ENCODE results near the gene MAP1LC3A.

Gene MAP1LC3A

DNA sequence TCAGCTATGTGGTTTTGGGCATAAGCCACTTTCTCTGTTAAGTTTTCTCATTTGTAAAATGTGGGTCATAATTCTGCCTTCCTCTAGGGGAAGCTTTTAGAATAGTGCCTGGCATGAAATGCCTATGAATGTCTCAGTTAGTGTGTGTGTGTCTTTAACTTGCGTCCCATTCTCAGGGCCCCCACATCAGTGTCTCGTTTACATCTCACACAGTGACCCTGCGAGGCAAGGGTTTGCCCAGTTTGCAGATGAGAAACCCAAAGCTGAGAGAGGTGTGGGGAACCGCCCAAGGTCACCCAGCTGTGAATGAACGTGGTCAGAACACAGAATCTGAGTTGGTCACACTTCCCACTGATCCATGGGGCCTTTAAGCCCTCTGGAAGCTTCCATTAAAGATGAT, 28.2 kb upstream of the MAP1LC3A start:
- no peak for DNase-seq

DNA sequence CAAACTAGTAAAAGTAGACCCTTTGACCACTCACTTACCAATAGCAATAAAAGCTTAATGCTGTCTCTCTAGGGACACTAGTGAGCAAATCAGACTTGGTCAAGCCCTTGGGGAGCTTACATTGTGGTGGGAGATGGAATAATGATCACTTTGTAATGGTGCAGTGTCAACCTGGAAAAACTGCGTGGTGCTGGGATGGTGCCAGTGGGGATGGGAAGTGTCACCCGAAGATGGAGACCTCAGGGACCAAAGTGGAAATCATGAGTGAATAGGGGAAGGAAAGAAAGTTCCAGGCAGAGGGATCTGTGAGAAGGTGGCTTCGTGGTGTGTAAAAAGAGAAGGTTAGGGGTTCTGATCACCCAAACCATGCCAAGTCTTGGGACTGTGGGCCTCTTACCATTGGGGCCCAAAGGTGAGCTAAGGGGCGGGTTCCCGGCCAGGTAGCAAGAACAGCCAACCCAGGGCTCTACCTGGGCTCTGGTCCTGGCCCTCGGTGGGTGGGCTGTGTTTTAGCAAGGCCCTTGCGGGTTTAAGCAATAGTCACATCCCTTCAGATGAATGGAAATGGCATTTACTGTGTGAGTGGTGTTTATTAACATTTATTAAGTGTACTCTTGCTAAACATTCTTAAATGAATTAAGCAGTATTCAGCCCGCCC, 26.8 kb upstream of the MAP1LC3A start:
- no peak for DNase-seq

DNA sequence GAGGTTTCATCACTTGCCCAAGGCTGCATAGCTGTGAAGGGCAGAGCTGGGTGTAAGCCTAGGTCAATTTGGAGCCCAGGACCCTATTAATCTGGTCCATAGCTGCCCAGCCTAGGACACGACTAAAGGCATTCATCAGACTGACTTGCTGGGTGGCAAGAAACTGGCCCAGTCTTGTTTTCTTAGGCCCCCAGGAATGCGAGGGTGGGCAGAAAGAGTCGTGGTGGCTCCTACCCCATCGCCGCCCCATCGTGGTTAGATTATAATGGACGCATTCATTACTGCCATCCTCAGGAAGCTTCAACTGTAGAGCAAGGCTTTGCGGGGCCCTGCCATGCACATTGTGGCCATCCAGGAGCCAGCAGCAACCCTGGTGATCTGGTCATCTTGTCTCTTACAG, 26.2 kb upstream of the MAP1LC3A start:
- no peak for DNase-seq

GRCh38 chr20:34532756-34533155, 25.8 kb upstream of the MAP1LC3A start:
- DNase-seq: no peak

GRCh38 chr20:34534391-34535165, 23.9 kb upstream of the MAP1LC3A start:
- DNase-seq: no peak

DNA sequence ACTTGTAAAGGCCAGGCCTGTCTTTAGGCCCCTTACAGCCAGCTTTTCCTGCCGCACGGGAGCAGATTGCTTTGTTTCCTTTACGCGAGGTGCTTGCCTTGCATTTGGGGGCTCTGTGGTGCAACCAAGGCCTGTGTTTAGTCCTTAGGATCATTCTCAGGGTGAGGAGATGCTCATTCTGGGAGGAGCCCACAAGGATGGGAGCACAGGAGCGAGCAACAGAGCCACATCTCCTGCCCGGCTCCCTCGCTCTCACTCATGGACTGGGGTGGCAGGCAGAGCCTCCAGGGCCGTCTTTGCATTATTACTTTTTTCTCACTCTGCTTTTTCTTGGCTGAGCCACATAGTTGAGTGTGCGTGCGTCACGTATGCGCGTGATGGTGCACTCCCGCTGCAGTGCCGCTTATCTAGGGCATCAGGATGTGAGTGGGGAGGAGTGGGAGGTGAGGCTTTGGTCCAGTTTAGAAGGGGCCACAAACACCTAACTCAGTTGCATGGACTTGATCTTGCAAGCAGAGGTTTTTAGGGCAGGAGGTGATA, 23.1 kb upstream of the MAP1LC3A start:
- no peak for DNase-seq

GRCh38 chr20:34535857-34536256, 22.7 kb upstream of the MAP1LC3A start:
- no peak for DNase-seq

- no peak for DNase-seq
These were observed 21.6 kb upstream of the MAP1LC3A start for GRCh38 chr20:34536798-34537394.

- DNase-seq: no peak
These were observed 20.9 kb upstream of the MAP1LC3A start for GRCh38 chr20:34537651-34538050.

DNA sequence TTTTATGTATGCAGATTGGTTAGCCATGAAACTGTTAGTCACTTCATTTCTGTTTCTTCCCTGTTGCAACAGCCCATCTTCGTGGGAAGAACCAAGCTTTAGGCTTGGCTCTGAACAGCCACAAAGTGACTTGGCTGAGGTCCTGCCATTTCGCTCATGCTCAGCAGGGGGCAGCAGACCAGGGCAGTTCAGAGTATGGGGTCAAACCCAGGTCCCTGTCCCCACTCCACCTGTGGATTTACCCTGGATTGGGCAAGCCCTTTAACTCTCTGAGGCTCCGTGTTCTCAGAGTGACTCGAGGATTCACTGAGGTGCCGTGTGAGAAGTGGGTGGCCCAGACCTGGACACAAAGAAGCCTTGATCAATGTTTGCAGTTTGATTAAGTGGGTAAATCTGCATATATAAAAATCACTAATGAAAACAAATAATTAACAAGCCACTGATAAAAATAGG, 19.8 kb upstream of the MAP1LC3A start:
- DNase-seq: no peak

GRCh38 chr20:34539756-34540155, 18.8 kb upstream of the MAP1LC3A start:
- DNase-seq: no peak

DNA sequence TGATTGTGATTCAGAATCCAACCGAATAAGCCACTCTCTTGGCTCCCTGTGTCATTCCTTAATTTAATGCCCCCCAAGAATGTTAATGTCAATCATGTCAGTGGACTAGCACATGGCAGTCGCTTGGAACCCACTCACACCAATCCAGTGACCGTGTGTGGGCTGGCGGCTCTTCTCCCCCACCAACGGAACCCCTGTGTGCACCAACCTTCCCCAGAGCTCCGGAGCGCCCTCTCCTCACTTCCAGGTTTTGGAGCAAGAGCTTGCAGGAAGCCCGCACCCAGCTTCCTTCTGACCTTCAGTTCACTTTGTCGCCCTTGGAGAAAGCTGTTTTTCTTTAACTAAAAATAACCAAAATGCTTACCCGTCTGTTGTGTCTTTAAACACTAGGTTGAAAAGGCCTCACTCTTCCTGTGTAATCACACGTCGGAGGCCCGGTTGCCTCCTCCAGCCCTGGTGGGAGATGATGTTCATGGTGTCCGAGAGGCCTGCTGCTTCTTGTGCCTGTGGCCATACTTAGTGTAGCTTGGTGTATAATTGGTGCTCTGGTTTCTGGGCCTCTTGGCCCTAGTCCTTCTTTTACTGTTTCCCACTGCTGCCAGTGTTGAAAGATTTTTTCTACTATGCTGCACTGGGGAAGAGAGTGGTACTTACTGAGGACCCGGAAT, 17.8 kb upstream of the MAP1LC3A start:
- DNase-seq: no peak

DNA sequence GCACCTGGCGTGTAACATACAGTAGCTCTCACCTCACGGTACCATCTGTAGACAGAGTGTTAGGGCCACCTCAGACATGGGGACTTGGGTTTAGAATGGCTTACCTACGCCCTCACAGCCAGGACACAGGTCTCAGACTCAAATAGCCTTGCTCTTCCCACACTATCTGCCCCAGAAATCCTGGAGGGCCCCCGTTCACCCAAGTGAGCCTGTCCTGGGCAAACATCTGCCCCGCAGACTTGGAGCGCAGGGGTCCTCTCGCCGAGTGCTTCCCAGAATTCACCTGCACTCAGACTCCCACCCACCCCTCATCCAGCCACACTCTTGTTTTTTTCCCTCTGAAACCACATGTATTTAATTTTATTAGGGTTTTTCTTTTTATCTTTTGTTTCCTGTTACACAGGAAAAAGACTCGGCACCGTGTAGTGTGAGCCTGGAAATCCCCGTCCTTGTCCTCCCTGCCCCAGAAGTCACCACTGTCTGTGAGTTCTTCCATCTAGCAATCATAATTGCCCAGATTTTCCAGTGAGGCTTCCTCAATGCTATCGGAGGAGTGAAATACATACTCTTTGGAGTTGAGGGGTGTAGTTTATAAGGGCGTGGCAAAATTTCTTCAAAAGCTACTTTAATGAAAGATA, 17.1 kb upstream of the MAP1LC3A start:
- no peak for DNase-seq

DNA sequence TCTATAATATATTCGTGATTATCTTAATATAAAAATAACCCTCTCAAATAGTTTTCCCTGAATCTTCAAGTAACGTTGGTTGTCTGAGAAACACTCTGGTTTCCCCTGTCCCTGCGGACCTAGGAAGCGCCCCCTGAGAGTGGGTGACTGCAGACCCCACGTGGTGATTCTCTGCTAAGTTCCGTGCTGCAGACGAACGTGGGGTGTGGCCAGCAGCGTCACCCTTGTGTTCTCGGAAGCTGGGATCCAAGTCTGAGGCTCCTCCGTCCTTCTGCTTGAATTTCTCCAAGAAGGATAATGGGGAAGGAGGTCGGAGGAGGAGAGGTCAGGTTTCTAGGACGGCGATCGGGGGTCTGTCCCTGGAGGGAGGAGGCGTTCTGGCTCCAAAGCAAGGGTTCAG, 16.6 kb upstream of the MAP1LC3A start:
- no peak for DNase-seq

DNA sequence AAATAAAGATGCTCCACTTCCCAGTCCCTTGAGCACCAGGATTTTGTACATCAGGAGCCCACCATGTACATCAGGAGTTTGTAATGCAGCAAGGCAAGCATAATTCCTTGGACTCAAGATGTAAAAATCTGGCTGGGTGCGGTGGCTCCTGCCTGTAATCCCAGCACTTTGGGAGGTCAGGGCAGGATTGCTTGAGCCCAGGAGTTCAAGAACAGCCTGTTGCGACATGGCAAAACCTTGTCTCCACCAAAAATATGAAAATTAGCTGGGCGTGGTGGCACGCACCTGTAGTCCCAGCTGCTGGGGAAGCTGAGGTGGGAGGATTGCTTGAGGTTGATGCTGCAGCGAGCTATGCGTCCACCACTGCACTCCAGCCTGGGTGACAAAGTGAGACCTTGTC, 16.1 kb upstream of the MAP1LC3A start:
- DNase-seq: no peak

GRCh38 chr20:34543463-34544056, 15.0 kb upstream of the MAP1LC3A start:
- DNase-seq: no peak

DNA sequence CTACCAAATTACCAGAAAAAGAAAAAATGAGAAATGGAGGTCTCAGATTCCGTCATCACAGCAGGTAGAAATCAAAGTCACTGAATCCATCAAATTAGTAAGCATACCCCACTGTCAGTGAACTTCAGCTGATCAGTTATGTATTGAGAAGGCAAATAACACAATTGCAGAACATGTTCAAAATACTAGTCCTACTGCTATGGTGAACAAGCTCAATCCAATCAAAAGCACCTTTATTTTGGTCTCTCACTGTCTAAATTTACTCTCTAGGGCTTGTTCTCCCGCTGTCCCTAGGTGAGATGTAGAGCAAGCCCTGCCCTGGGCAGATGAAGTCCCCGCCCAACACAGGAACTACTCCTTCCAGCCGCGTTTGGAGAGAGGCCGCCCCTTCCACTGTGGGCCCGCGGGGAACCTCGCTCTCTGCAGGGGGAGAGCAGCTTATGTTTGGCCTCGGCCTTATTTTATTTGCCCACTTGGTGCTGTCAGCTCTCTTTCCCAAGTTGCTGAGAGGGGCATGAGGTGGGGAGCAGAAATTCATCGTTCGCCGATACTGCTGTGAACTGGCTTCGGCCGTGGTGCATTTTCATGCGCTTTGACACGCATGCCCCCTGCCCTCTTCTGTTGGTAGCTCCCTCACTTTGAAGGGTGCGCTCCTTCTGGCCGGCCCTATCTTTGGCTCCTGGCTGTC, 14.3 kb upstream of the MAP1LC3A start:
- no peak for DNase-seq

- no peak for DNase-seq
These were observed 11.8 kb upstream of the MAP1LC3A start for GRCh38 chr20:34546751-34547181.

DNA sequence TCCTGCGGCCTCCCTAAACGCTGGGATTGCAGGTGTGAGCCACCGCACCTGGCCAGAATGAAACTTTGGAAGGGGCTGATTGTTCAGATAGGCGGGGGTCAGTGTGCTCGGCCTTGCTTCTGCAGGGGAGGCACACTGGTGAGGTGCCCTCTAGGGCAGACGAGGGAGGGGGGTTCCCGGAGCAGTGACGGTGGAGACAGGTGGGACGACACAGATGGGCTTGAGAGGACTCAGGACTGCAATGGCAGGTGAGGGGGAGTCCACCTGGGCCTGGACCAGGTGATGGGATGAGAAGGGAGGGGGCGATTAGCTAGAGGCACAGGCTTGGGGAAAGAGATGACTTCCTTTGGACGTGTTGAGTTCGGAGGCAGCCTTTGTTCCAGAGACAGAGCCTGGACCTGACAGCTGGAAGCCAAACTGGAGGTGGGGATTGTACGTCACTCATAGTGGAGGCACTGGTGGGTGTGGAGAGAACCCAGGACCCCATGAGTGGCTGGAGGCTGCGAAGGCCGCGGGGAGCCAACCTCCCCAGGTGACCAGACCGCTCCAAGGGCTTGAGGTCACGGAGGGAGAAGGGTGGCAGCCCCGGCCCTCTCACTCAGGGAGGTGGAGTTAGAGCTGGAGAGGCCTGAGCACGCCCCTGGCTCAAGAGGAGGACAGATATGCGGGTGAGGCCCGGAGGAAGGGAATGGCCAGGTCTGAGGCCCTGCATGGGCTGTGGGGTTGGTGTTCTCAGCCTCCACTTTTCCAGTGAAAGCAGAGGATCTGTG, 10.5 kb upstream of the MAP1LC3A start:
- DNase-seq: no peak

DNA sequence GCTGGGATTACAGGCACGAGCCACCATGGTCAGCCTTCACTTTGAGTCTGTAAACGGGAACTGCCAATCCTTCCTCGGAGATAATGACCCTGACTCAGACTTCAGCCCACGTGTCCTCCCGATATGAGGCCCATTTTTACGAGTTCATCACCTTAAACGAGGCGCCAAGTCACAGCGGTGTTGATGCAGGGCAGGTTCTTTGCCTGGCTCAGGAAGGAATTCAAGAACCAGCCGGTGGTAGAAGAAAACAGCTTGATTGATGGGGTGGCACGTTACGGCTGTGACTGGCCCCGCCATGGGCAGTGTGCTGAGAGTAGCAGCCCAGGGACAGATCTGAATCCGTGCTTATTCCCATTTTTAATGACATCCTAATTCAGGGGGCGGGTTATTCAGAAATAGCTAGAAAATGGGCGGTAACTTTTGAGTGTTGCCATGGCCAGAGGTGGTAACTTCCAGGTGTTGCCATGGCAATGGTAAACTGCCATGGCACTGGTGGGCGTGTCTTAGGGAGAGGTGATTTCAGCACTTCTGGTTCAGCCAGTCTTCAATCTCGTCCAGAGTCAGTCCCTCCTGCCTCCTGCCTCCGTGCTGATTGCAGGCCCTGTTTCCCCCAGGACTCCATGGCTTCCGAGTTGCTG, 9.1 kb upstream of the MAP1LC3A start:
- no peak for DNase-seq
